ENCODE results near the gene HBD. TPM values are rescaled to one million over a fixed set of nuclear protein-coding genes. Genes with fewer than 3 reads are reported as not detected.

Gene HBD
- total RNA-seq, 1 donor from 2014 or later, result not detected

- no peaks in the 10 kb centered on the region for H4K20me1 ChIP-seq (ENCODE audit: insufficient read depth, low read length)
- no peak for FAIRE-seq
Observed at GRCh38 chr11:5240056-5240455, 5.8 kb upstream of the HBD start.

GRCh38 chr11:5239046-5239445 lies 4.8 kb upstream of the HBD start:
- Mint-ChIP-seq H3K36me3 (ENCODE audit: low read depth, unreplicated experiment) (no peaks in the 10 kb centered on the region), H3K27ac (ENCODE audit: unreplicated experiment) (no peak overlapping the region), H3K4me1 (ENCODE audit: low read depth, unreplicated experiment) (peaks cover 6% of the 10 kb centered on the region), H3K27me3 (ENCODE audit: low read depth, unreplicated experiment) (peaks cover 1% of the 10 kb centered on the region), H3K9me3 (ENCODE audit: unreplicated experiment) (no peaks in the 10 kb centered on the region), H3K4me3 (ENCODE audit: unreplicated experiment) (no peak overlapping the region)
- H3K36me3 ChIP-seq (ENCODE audit: insufficient read depth, low read length), result no peaks in the 10 kb centered on the region
- no peak overlapping the region for H3K4me3 ChIP-seq (ENCODE audit: insufficient read depth, low read depth, low read length)
- no peak overlapping the region for H3K9ac ChIP-seq (ENCODE audit: low read length)
- FAIRE-seq, result no peak
- no peaks in the 10 kb centered on the region for H3K4me1 ChIP-seq (ENCODE audit: insufficient read depth, low read length)
- no peaks in the 10 kb centered on the region for H3K27me3 ChIP-seq (ENCODE audit: insufficient read depth, low read length)
- no peaks in the 10 kb centered on the region for H3K79me2 ChIP-seq (ENCODE audit: insufficient read depth, low read length)
- no peaks in the 10 kb centered on the region for H3K9me3 ChIP-seq (ENCODE audit: insufficient read depth, low read depth, low read length)
- H3K27ac ChIP-seq (ENCODE audit: low read depth, low read length), result no peak overlapping the region
- H3K4me2 ChIP-seq (ENCODE audit: low read length), result no peak overlapping the region
- H2AFZ ChIP-seq (ENCODE audit: low read depth, low read length), result no peak overlapping the region
- TF ChIP-seq CTCF (IDR thresholded peaks at IDR 0.05; ENCODE audit: insufficient read depth, low read depth, low read length) (no peak), EZH2 (IDR thresholded peaks at IDR 0.05; ENCODE audit: insufficient read depth, low read length) (no peak)
- no peaks in the 10 kb centered on the region for H4K20me1 ChIP-seq (ENCODE audit: insufficient read depth, low read length)
- DNase-seq (ENCODE audit: low read depth), result no peak

More at GRCh38 chr11:5240056-5240455, 5.8 kb upstream of the HBD start:
- H3K9me3 Mint-ChIP-seq (ENCODE audit: unreplicated experiment), result no peaks in the 10 kb centered on the region
- Histone ChIP-seq H3K36me3 (ENCODE audit: insufficient read depth, low read length) (no peaks in the 10 kb centered on the region), H2AFZ (ENCODE audit: low read depth, low read length) (no peak overlapping the region), H3K4me3 (ENCODE audit: insufficient read depth, low read depth, low read length) (no peak overlapping the region), H3K4me1 (ENCODE audit: insufficient read depth, low read length) (no peaks in the 10 kb centered on the region), H3K27me3 (ENCODE audit: insufficient read depth, low read length) (no peaks in the 10 kb centered on the region), H3K79me2 (ENCODE audit: insufficient read depth, low read length) (no peaks in the 10 kb centered on the region), H3K9me3 (ENCODE audit: insufficient read depth, low read depth, low read length) (no peaks in the 10 kb centered on the region), H3K27ac (ENCODE audit: low read depth, low read length) (no peak overlapping the region), H3K9ac (ENCODE audit: low read length) (no peak overlapping the region), H3K4me2 (ENCODE audit: low read length) (no peak overlapping the region)
- DNase-seq (ENCODE audit: low read depth), result no peak
- H3K4me3 Mint-ChIP-seq (ENCODE audit: unreplicated experiment), result no peak overlapping the region
- no peaks in the 10 kb centered on the region for H3K36me3 Mint-ChIP-seq (ENCODE audit: low read depth, unreplicated experiment)
- no peaks in the 10 kb centered on the region for H3K4me1 Mint-ChIP-seq (ENCODE audit: low read depth, unreplicated experiment)
- TF ChIP-seq CTCF (IDR thresholded peaks at IDR 0.05; ENCODE audit: insufficient read depth, low read depth, low read length) (no peak), EZH2 (IDR thresholded peaks at IDR 0.05; ENCODE audit: insufficient read depth, low read length) (no peak)
- no peak overlapping the region for H3K27ac Mint-ChIP-seq (ENCODE audit: unreplicated experiment)
- H3K27me3 Mint-ChIP-seq (ENCODE audit: low read depth, unreplicated experiment), result peaks cover 1% of the 10 kb centered on the region

- no peaks in the 10 kb centered on the region for H3K27me3 ChIP-seq (ENCODE audit: insufficient read depth, low read length)
- H3K27ac Mint-ChIP-seq (ENCODE audit: unreplicated experiment), result no peak overlapping the region
- FAIRE-seq, result no peak
- no peak for DNase-seq (ENCODE audit: low read depth)
- no peak overlapping the region for H3K27ac ChIP-seq (ENCODE audit: low read depth, low read length)
- no peak overlapping the region for H3K9ac ChIP-seq (ENCODE audit: low read length)
- H2AFZ ChIP-seq (ENCODE audit: low read depth, low read length), result no peak overlapping the region
- H3K4me3 ChIP-seq (ENCODE audit: insufficient read depth, low read depth, low read length), result no peak overlapping the region
- no peaks in the 10 kb centered on the region for H3K9me3 ChIP-seq (ENCODE audit: insufficient read depth, low read depth, low read length)
- TF ChIP-seq CTCF (IDR thresholded peaks at IDR 0.05; ENCODE audit: insufficient read depth, low read depth, low read length), result no peak
- no peak for TF ChIP-seq EZH2 (IDR thresholded peaks at IDR 0.05; ENCODE audit: insufficient read depth, low read length)
- H3K9me3 Mint-ChIP-seq (ENCODE audit: unreplicated experiment), result no peaks in the 10 kb centered on the region
- no peaks in the 10 kb centered on the region for H3K36me3 ChIP-seq (ENCODE audit: insufficient read depth, low read length)
- H3K36me3 Mint-ChIP-seq (ENCODE audit: low read depth, unreplicated experiment), result no peaks in the 10 kb centered on the region
- peaks cover 6% of the 10 kb centered on the region for H3K4me1 Mint-ChIP-seq (ENCODE audit: low read depth, unreplicated experiment)
- no peaks in the 10 kb centered on the region for H4K20me1 ChIP-seq (ENCODE audit: insufficient read depth, low read length)
- H3K4me3 Mint-ChIP-seq (ENCODE audit: unreplicated experiment), result no peak overlapping the region
- no peak overlapping the region for H3K4me2 ChIP-seq (ENCODE audit: low read length)
- H3K79me2 ChIP-seq (ENCODE audit: insufficient read depth, low read length), result no peaks in the 10 kb centered on the region
- H3K4me1 ChIP-seq (ENCODE audit: insufficient read depth, low read length), result no peaks in the 10 kb centered on the region
- peaks cover 1% of the 10 kb centered on the region for H3K27me3 Mint-ChIP-seq (ENCODE audit: low read depth, unreplicated experiment)
Observed at GRCh38 chr11:5238486-5238885, 4.2 kb upstream of the HBD start.
